ENCODE data around the gene ZDHHC13.

GRCh38 chr11:19187114-19187832 is 70.3 kb downstream of the ZDHHC13 start:
- no peak for TF ChIP-seq POLR2A (IDR thresholded peaks at IDR 0.05)
- TF ChIP-seq CTCF (IDR thresholded peaks at IDR 0.05 in 8 of 11, conservative IDR thresholded peaks at IDR 0.05 in 3 of 11) = no peak
- TF ChIP-seq POLR2AphosphoS5 (IDR thresholded peaks at IDR 0.05) = no peak

Measured in spleen (tissue), 7 donors.